Measurements from ENCODE around the gene IFI27L1. TPM values are rescaled to one million over a fixed set of nuclear protein-coding genes. Genes with fewer than 3 reads are reported as not detected.

IFI27L1 gene
- total RNA-seq, 2 donors from 2014 or later = 22.9 to 23.0 TPM

Other genes with a start within 250 kb of the IFI27L1 start
- not detected for gene FAM181A, start 154.0 kb upstream of the IFI27L1 start, total RNA-seq
- gene ASB2, start 104.7 kb upstream of the IFI27L1 start, total RNA-seq = 10 to 100 TPM; 12.3 to 55.1 TPM
- gene CCDC197, start 84.0 kb upstream of the IFI27L1 start, total RNA-seq = not detected
- under 1 TPM; 0.14 to 0.22 TPM for gene OTUB2, start 55.0 kb upstream of the IFI27L1 start, total RNA-seq
- gene DDX24, start 108 bp upstream of the IFI27L1 start, total RNA-seq = 100 to 1,000 TPM; 168 to 241 TPM
- gene IFI27, start 29.4 kb downstream of the IFI27L1 start, total RNA-seq = 1 to 10 TPM; 1.5 to 1.7 TPM
- gene IFI27L2, start 48.3 kb downstream of the IFI27L1 start, total RNA-seq = 10 to 100 TPM; 61.3 to 73.8 TPM
- gene PPP4R4, start 93.0 kb downstream of the IFI27L1 start, total RNA-seq = under 1 TPM in 1 of 2 donors, not detected in 1; 0.73 TPM
- gene SERPINA10, start 212.0 kb downstream of the IFI27L1 start, total RNA-seq = not detected
- gene SERPINA6, start 242.0 kb downstream of the IFI27L1 start, total RNA-seq = not detected

Measured in natural killer cell treated with Interleukin-12 subunit alpha and Interleukin-12 subunit beta and Interleukin-15 and Interleukin-18, amount 100 ng/mL, for 72 hours (primary cell).